Adrenal gland (tissue), 12 donors: ENCODE data around the gene PLK1. TPM values are rescaled to one million over a fixed set of nuclear protein-coding genes. Genes with fewer than 3 reads are reported as not detected.
A peak's percentile ranks its signal among the peaks of the same experiment; 100 is the strongest.

Experiments used
- DNase-seq, 7 donors: peaks; one replicate each; pipeline ENCODE4 v3.0.0-alpha.2; 2019 to 2020
- H3K27ac ChIP-seq, 5 donors: fragments of 200-600 bp; sonication (generic) in 4 of 5; 1 replicate in 3 of 5; 2 replicates in 2 of 5; pipeline versions ENCODE4 v1.5.1 to v1.8.0; 2016 to 2020; ENCODE audit warnings: mild to moderate bottlenecking in 1 of 5
- H3K27me3 ChIP-seq: fragments of 200-600 bp; 2 replicates; pipeline ENCODE4 v1.8.0; 2021
- H3K36me3 ChIP-seq, 2 donors: fragments of 200-600 bp; replicated peaks in 1 of 2; 1 replicate in 1 of 2; 2 replicates in 1 of 2; pipeline versions ENCODE4 v1.5.1 to v1.8.0; 2018 to 2022
- H3K4me1 ChIP-seq, 2 donors: fragments of 200-600 bp; replicated peaks in 1 of 2; 1 replicate in 1 of 2; 2 replicates in 1 of 2; pipeline versions ENCODE4 v1.5.1 to v1.8.0; 2018 to 2021
- H3K4me3 ChIP-seq, 4 donors: fragments of 200-600 bp; sonication (generic) in 3 of 4; one replicate each; pipeline ENCODE4 v1.5.1; 2016 to 2018
- H3K9me3 ChIP-seq, 3 donors: fragments of 200-600 bp; sonication (generic) in 1 of 3; replicated peaks in 1 of 3; 1 replicate in 2 of 3; 2 replicates in 1 of 3; pipeline versions ENCODE4 v1.5.1 to v1.8.0; 2016 to 2021
- POLR2A ChIP-seq, 2 donors: fragments of 450-650 bp; IDR thresholded peaks; one replicate each; pipeline ENCODE4 v1.6.1; 2017; ENCODE audit warnings: antibody characterized with exemption in 2 of 2, mild to moderate bottlenecking in 2 of 2, moderate library complexity in 1 of 2
- WGBS, 4 donors: extraction: QIAGEN DNeasy Blood & Tissue Kit in 2 of 4; methylation state at CpG; one replicate each; pipeline versions ENCODE4 v1.1.5 to v1.1.7; 2013 to 2017; 5-methylcytosine and 5-hydroxymethylcytosine counted together
- intact Hi-C, 2 donors: fragments of 100-400 bp; cut with DNase I; formaldehyde crosslinking; loops; one replicate each; pipeline versions ENCODE4 v1.14.1 to v1.15.0; 2022 to 2023
- polyA plus RNA-seq, 3 donors: library from polyadenylated mRNA; stranded (reverse); fragments of 200-250 nt in 2 of 3; fragments of 350-450 nt in 1 of 3; fragmentation: Illumina TruSeq in 1 of 3; extraction: RNeasy Lipid Tissue Mini Kit (QIAGEN cat#74804) in 1 of 3; gene quantifications; one replicate each; pipeline ENCODE4 v1.2.3, GENCODE V29; 2013 to 2014
- total RNA-seq, 9 donors: library from RNA; depleted of rRNA in 4 of 9; stranded (reverse); fragments of >200 nt in 4 of 9; fragments of 120-200 nt in 1 of 9; fragmentation: NEBNext Ultra II Directional in 1 of 9; extraction: Animal tissue kit (Norgen Biotek cat#: 25700) in 1 of 9; gene quantifications; one replicate each; pipeline versions ENCODE4 v1.1.0 to v1.2.4, GENCODE V29; 2013 to 2023
- TF ChIP-seq, protein P1 (sequence below), 6 experiments: fragments of 450-650 bp in 4 of 6; fragments of 200-600 bp in 2 of 6; sonication (generic) in 1 of 6; IDR thresholded peaks; 1 replicate in 5 of 6; 2 replicates in 1 of 6; pipeline versions ENCODE4 v1.5.1 to v1.8.0; 2016 to 2021; ENCODE audit warnings: antibody characterized with exemption in 6 of 6, mild to moderate bottlenecking in 2 of 6, moderate library complexity in 1 of 6
- donor health status: healthy with polysubstance abuse.
- donor health status: Bipolar disorder and iron deficiency.
- donor health status: DM: yes; HTN: yes; CAD: no.
- donor health status: DM: no; HTN: no; CAD: no.
- donor health status: DM: no; HTN: no; CAD: no.
- donor health status: DM: yes; HTN: yes; CAD: no.

Gene PLK1
- total and polyA plus RNA-seq, 12 donors, result 0.18 to 4.8 (median 2.7) TPM

DNA sequence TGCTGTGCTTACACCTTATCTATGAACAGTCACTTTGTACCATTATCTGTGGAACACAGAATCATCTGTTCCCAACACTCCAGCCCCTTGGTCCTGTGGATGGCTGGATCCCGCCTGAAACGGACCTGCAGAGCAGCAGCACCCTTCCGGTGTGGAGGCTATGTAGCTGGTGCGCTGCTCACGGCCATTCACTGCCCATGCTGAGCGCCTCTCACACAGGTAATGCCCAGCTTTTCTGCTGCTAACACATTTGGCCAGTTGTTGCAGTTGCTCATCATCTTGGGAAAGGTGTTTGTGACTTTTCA is 11.4 kb upstream of the PLK1 start:
- peaks cover 0 to 76% of the 10 kb centered on the region in 2 donors for H3K36me3 ChIP-seq
- no peak overlapping the region for H3K27ac ChIP-seq
- DNase-seq, result no peak
- no peaks in the 10 kb centered on the region for H3K4me1 ChIP-seq
- H3K9me3 ChIP-seq, result no peaks in the 10 kb centered on the region
- WGBS, 4 donors, result 97 to 98% (median 98%) methylated on average over 6 of the region's 6 CpGs
- no peaks in the 10 kb centered on the region for H3K27me3 ChIP-seq
- no peak for TF ChIP-seq POLR2A (IDR thresholded peaks at IDR 0.05)
- TF ChIP-seq, protein P1, sequence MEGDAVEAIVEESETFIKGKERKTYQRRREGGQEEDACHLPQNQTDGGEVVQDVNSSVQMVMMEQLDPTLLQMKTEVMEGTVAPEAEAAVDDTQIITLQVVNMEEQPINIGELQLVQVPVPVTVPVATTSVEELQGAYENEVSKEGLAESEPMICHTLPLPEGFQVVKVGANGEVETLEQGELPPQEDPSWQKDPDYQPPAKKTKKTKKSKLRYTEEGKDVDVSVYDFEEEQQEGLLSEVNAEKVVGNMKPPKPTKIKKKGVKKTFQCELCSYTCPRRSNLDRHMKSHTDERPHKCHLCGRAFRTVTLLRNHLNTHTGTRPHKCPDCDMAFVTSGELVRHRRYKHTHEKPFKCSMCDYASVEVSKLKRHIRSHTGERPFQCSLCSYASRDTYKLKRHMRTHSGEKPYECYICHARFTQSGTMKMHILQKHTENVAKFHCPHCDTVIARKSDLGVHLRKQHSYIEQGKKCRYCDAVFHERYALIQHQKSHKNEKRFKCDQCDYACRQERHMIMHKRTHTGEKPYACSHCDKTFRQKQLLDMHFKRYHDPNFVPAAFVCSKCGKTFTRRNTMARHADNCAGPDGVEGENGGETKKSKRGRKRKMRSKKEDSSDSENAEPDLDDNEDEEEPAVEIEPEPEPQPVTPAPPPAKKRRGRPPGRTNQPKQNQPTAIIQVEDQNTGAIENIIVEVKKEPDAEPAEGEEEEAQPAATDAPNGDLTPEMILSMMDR (IDR thresholded peaks at IDR 0.05), result no peak
- H3K4me3 ChIP-seq, result no peak overlapping the region
- intact Hi-C loops, result no loop called here

DNA sequence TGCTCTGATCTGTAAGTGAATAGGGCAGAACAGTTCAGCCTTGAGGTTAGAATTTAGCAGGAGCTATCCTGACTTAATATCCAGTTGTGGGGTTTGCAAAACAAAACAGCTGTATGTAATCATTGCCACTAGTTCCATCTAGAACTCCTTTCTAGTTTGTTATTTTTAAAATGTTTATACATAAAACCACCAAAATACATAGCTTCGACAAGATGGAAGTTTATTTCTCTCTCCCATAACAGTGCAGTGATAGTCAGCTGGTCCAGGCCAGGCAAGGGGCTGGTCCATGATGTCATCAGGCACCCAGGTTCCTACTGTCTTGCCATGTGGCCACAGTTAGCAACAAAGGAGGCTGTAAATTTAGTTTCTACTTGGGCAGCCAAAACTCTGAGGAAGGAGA is 10.5 kb upstream of the PLK1 start:
- Histone ChIP-seq H3K27me3 (no peaks in the 10 kb centered on the region), H3K9me3 (no peaks in the 10 kb centered on the region), H3K4me3 (no peak overlapping the region), H3K36me3 (peaks cover 0 to 68% of the 10 kb centered on the region in 2 donors), H3K27ac (no peak overlapping the region), H3K4me1 (no peaks in the 10 kb centered on the region)
- intact Hi-C loops, result no loop called here
- no peak for TF ChIP-seq POLR2A (IDR thresholded peaks at IDR 0.05)
- TF ChIP-seq, protein P1 (IDR thresholded peaks at IDR 0.05), result no peak
- WGBS, 4 donors, result 71 to 90% (median 87%) methylated on average over 1 of the region's 1 CpG
- DNase-seq, result no peak

DNA sequence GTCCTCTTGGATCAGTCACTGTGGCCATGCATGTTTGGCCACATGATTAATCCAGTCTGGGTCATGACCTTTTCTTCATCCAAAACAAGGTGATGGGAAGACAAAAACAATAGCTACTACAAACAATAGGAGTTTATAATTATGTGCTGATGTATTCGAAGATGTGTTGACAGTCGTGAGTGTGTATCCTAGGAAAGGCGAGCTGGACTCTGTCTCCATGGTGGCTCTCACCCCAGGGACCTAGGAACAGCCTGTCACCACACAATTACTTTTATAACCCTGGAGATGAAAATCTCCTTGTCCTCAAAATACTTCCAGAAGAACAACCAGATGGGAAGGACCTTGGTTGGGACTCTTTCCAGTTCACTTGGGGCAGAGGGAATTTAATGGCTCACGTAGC is 9.8 kb upstream of the PLK1 start:
- DNase-seq, result no peak
- H3K36me3 ChIP-seq, result peaks cover 0 to 61% of the 10 kb centered on the region in 2 donors
- H3K9me3 ChIP-seq, result no peaks in the 10 kb centered on the region
- no peak for TF ChIP-seq POLR2A (IDR thresholded peaks at IDR 0.05)
- TF ChIP-seq, protein P1 (IDR thresholded peaks at IDR 0.05), result no peak
- no peaks in the 10 kb centered on the region for H3K4me1 ChIP-seq
- WGBS, 4 donors, result 86 to 95% (median 92%) methylated on average over 3 to 4 of the region's 4 CpGs
- intact Hi-C loops, result no loop called here
- no peak overlapping the region for H3K27ac ChIP-seq
- H3K27me3 ChIP-seq, result no peaks in the 10 kb centered on the region
- no peak overlapping the region for H3K4me3 ChIP-seq

DNA sequence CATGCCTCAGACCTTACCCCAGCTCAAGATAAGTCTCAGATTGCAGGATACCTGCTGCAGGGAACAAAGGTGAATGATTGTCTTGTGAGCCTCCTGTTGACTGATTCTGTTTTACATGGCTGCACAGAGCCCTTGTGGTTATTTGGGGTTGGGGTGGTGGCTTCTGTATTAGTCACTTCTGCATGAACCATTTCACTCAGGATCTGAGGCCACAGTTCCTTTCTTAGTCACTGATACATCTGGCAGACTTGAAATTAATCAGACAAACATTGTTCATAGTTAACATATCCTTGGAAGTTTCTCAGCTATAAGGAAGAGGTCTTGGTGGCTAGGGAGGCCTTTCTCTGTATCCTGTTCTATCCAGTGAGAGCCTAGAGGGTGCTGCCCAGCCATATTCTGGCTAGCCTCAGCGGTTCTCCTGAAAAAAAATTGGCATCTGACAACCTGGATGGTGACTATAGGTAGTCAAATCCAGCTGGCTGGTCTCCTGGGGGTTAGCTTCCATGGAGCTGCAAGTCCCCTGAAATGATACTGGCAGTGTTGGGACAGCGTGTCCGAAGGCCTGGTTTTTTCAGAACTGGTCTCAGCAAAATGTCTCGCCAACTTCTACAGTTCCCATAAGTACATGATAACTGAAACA is 8.4 kb upstream of the PLK1 start:
- Histone ChIP-seq H3K36me3 (peaks cover 0 to 57% of the 10 kb centered on the region in 2 donors), H3K4me3 (no peak overlapping the region)

More for the DNA sequence above, 8.4 kb upstream of the PLK1 start:
- H3K4me1 ChIP-seq, result no peaks in the 10 kb centered on the region
- 94 to 98% (median 96%) methylated on average over 4 of the region's 4 CpGs for WGBS, 4 donors
- intact Hi-C loops, result no loop called here
- no peak overlapping the region for H3K27ac ChIP-seq
- DNase-seq, result peak in 2 of 7 donors; percentile 19 to 23
- TF ChIP-seq, protein P1 (IDR thresholded peaks at IDR 0.05), result no peak
- no peak for TF ChIP-seq POLR2A (IDR thresholded peaks at IDR 0.05)
- no peaks in the 10 kb centered on the region for H3K9me3 ChIP-seq
- H3K27me3 ChIP-seq, result no peaks in the 10 kb centered on the region
